ENCODE measurements around the gene EIF5AL1.
"Not testable (repeated sequence)": the region's sequence is repeated elsewhere in the genome, so short reads cannot be mapped to it uniquely, and the experiment has no call there.

The EIF5AL1 gene

DNA sequence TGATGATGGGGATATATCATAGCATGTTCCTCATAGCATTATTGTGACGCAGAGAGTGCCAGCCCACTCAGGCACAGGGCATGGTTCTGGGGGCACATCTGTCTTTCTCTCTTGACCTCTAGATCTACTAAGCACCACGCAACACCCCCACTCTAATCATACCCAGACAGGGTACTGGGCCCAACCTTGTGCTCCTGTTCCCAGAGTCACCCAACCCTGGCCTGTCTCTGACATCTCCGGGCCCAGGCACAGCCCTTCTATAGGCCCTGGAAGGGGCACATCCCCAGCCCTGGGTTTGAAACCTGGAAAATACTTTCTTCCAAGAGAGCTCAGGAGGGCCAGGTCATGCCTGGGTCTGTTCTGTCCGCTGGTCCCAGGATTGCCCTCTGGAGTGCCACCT lies 10.1 kb downstream of the EIF5AL1 start:
- H3K27ac Mint-ChIP-seq, H3K27me3 Mint-ChIP-seq, H3K9me3 Mint-ChIP-seq, H3K4me3 Mint-ChIP-seq, DNase-seq, H3K4me1 Mint-ChIP-seq: not testable (repeated sequence)
- ATAC-seq = peak; percentile 9

- not testable (repeated sequence) for H3K9me3 Mint-ChIP-seq, H3K4me1 Mint-ChIP-seq, DNase-seq, ATAC-seq, H3K27me3 Mint-ChIP-seq, H3K4me3 Mint-ChIP-seq
- H3K27ac Mint-ChIP-seq = peak overlapping the region in 1 of 2 donors; percentile 64
Observed at GRCh38 chr10:79523157-79523853, 11.0 kb downstream of the EIF5AL1 start.

DNA sequence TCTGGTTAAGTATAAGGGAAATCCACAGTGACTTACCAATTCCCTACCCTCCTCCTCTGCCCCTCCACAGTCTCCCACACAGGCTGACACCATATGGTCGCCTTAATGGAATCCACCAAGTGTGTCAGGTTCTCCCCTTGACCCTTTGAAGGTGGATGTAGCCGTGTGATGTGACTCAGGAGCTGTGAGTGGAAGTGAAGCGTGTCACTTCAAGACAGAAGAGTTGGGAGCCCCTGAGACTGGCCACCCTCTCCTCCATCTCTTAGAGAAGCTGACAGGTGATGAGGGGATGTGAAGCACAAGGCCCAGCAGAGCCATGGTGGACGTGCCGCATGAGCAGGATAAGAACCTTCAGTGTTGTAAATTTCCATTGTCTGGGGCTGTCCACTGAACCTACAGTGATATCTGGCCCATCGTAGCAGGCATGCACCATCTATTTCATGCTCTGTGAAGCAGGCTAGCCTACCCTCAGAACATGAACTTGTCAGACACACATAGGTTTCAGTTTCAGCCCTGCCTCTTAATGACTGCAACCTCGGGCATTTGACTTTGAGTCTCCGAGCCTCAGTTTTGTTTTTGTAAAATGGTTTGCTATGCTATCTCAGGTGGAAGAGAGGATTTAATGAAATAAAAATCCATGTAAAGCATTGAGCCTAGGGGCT lies 12.8 kb downstream of the EIF5AL1 start:
- not testable (repeated sequence) for H3K9me3 Mint-ChIP-seq, DNase-seq, H3K4me3 Mint-ChIP-seq, H3K4me1 Mint-ChIP-seq, H3K27me3 Mint-ChIP-seq, H3K27ac Mint-ChIP-seq, ATAC-seq

DNA sequence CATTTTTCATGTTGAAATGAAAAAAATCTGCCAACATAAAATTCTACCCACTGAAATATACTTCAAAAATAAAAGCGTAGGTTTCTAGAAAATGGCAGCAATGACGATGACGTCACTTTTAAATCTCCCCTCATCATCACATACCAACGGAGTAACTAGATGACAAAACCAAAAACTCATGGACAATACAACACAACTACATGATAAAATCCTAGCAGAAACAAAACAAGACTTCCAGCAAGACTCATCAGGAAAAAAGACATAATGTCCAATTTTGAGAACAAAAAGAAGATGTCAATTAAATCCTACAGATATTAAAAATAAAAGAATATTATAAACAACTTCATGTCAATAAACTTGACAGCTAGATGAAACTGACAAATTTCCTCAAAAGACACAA lies 15.9 kb downstream of the EIF5AL1 start:
- H3K27ac Mint-ChIP-seq, H3K9me3 Mint-ChIP-seq, DNase-seq, H3K4me1 Mint-ChIP-seq, H3K4me3 Mint-ChIP-seq, ATAC-seq, H3K27me3 Mint-ChIP-seq: not testable (repeated sequence)

DNA sequence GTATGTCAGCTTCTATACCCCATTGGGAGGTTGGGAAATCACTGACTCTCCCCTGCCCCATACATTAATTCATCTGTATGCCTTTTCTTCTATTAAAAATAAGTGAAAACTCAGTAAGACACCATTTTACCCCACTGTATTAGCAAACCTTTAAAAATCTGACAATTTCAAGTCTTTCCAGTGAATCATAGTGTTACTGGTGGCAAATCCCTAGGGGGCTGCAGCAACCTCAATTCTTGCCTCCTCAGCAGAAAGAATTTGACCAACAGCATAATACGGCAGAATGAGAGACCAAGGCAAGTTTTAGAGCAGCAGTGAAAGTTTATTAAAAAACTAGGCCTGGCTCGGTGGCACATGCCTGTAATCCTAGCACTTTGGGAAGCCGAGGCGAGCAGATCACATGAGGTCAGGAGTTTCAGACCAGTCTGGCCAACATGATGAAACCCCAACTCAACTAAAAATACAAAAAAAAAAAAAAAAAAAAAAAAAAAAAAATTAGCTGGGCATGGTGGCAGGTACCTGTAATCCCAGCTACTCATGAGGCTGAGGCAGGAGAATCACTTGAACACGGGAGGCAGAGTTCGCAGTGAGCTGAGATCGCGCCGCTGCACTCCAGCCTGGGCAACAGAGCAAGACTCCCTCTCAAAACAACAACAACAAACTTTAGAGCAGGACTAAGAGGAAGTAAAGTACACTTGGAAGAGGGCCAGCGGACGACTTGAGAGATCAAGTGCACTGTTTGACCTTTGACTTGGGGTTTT lies 21.0 kb downstream of the EIF5AL1 start:
- not testable (repeated sequence) for H3K27ac Mint-ChIP-seq, DNase-seq, H3K4me1 Mint-ChIP-seq, H3K27me3 Mint-ChIP-seq, ATAC-seq, H3K9me3 Mint-ChIP-seq, H3K4me3 Mint-ChIP-seq

DNA sequence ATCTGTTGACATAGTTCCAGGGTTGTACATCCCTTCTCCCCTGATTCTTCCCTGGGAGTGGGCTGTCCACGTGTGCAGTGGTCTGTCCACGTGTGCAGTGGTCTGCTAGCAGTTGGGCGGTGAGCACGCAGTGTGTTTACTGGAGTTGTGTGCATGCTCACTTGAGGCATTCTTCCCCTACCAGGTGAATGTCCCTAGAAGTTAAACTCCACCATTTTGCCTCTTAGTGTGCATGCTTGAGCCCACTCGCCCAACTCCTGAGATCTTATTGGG lies 21.5 kb downstream of the EIF5AL1 start:
- H3K27ac Mint-ChIP-seq, H3K27me3 Mint-ChIP-seq, H3K4me3 Mint-ChIP-seq, H3K9me3 Mint-ChIP-seq, H3K4me1 Mint-ChIP-seq, DNase-seq, ATAC-seq: not testable (repeated sequence)

GRCh38 chr10:79538311-79538710 lies 26.0 kb downstream of the EIF5AL1 start:
- not testable (repeated sequence) for H3K4me3 Mint-ChIP-seq, H3K9me3 Mint-ChIP-seq, H3K4me1 Mint-ChIP-seq, DNase-seq, H3K27ac Mint-ChIP-seq, H3K27me3 Mint-ChIP-seq, ATAC-seq

GRCh38 chr10:79540930-79541329 lies 28.6 kb downstream of the EIF5AL1 start:
- not testable (repeated sequence) for H3K4me3 Mint-ChIP-seq, H3K4me1 Mint-ChIP-seq, H3K9me3 Mint-ChIP-seq, H3K27me3 Mint-ChIP-seq, H3K27ac Mint-ChIP-seq, DNase-seq
- ATAC-seq = peak; percentile 83

DNA sequence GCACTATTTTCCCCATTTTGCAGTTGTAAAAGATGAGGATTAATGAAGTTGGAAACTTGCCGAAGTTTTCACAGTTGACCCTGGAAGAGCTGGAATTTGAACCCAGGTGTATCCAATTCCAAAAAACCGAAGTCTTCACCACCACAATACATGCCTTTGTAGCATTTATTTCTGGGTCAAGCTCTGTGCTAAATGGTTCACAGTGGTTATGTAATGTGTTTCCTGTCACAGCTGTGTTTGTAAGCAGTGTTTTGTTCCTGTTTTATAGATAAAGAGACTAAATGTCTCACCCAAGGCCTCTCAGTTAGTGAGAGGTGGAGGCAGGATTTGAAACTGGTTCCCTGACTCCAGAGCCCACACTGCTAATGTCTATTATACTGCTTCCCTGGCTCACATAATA lies 30.3 kb downstream of the EIF5AL1 start:
- H3K27me3 Mint-ChIP-seq = peaks cover 12% of the 10 kb centered on the region
- H3K4me3 Mint-ChIP-seq = no peak overlapping the region
- H3K4me1 Mint-ChIP-seq = peaks cover 8% of the 10 kb centered on the region
- DNase-seq = no peak
- no peak for ATAC-seq
- H3K9me3 Mint-ChIP-seq = peaks cover 0 to 5% of the 10 kb centered on the region in 2 donors
- H3K27ac Mint-ChIP-seq = no peak overlapping the region

- not testable (repeated sequence) for ATAC-seq, DNase-seq, H3K9me3 Mint-ChIP-seq, H3K27ac Mint-ChIP-seq, H3K4me3 Mint-ChIP-seq
- Mint-ChIP-seq H3K4me1 (peaks cover 17% of the 10 kb centered on the region), H3K27me3 (peaks cover 12% of the 10 kb centered on the region)
Observed at GRCh38 chr10:79544408-79544807, 32.1 kb downstream of the EIF5AL1 start.

DNA sequence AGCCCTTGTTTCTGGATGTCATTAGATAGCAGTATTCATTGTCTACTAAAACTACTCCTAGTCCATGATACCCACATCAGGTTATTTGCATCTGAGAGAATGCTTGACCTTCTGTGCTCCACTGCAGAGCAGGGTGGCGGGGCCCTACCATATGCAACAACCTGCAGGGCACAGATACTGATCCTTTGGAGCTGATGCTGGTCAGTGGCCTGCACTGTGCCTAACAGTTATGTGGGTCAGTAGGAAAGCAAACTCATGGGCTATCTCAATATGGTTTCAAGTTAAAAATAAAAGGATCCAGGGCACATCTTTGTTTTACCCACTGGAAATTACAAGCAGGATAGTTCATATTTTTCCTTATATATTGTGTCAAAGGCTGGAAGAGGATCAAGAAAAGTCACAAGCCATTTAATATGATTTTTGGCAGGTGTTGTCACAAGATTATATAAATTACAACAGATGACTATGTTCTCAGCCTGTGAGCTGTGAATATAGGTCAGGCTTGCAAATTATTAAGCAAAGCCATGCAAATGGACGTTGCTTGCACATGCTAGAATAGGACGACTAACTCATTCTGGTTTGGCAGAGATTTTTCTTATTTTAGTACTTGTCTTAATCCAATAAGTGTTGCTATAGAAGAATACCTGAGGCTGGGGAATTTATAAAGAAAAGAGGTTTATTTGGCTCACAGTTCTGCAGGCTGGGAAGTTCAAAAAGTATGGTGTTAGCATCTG lies 32.8 kb downstream of the EIF5AL1 start:
- not testable (repeated sequence) for H3K4me3 Mint-ChIP-seq, H3K9me3 Mint-ChIP-seq, H3K27ac Mint-ChIP-seq, DNase-seq, ATAC-seq
- Mint-ChIP-seq H3K4me1 (peaks cover 17% of the 10 kb centered on the region), H3K27me3 (peaks cover 12% of the 10 kb centered on the region)

- H3K4me3 Mint-ChIP-seq, H3K9me3 Mint-ChIP-seq, ATAC-seq, DNase-seq: not testable (repeated sequence)
- H3K4me1 Mint-ChIP-seq = peaks cover 12% of the 10 kb centered on the region
- H3K27me3 Mint-ChIP-seq = peaks cover 12% of the 10 kb centered on the region
- peak overlapping the region in 1 of 2 donors; percentile 9 for H3K27ac Mint-ChIP-seq
Observed at GRCh38 chr10:79547128-79547527, 34.8 kb downstream of the EIF5AL1 start.

DNA sequence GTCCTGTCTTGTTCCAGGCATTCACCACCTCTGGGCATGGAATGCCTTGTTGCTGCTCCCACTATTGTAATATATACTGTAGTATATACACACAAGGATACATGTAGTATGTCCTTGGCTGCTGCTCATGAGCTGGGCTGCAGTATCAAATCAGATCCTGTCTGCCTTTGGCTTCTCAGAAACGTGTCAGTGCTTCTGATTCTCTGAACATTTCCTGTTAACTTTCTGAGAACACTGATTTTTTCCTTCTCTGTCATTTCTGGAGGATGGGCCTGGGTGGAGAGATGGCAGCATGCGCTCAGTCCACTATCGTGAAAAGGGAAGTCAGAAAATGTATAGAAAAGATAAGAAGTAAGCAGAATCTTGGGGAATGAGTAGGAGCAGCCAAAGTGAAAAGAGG lies 35.6 kb downstream of the EIF5AL1 start:
- Mint-ChIP-seq H3K4me1 (peaks cover 11% of the 10 kb centered on the region), H3K4me3 (peak overlapping the region in 1 of 2 donors; percentile 38), H3K9me3 (peaks cover 0 to 5% of the 10 kb centered on the region in 2 donors), H3K27me3 (peaks cover 12% of the 10 kb centered on the region), H3K27ac (peak overlapping the region in 1 of 2 donors; percentile 1)
- ATAC-seq (peak; percentile 50), DNase-seq (no peak)

- H3K9me3 Mint-ChIP-seq = no peaks in the 10 kb centered on the region
- H3K27ac Mint-ChIP-seq = peak overlapping the region in 1 of 2 donors; percentile 48
- H3K4me3 Mint-ChIP-seq = no peak overlapping the region
- H3K27me3 Mint-ChIP-seq = peaks cover under 1% of the 10 kb centered on the region
- ATAC-seq (no peak), DNase-seq (no peak)
- H3K4me1 Mint-ChIP-seq = peaks cover 11% of the 10 kb centered on the region
Observed at GRCh38 chr10:79552143-79552542, 39.8 kb downstream of the EIF5AL1 start.

- Mint-ChIP-seq H3K27me3 (peaks cover 2% of the 10 kb centered on the region), H3K27ac (no peak overlapping the region), H3K4me3 (no peak overlapping the region), H3K9me3 (no peaks in the 10 kb centered on the region), H3K4me1 (no peaks in the 10 kb centered on the region)
- DNase-seq = no peak
- ATAC-seq = no peak
Observed at GRCh38 chr10:79555354-79556309, 43.3 kb downstream of the EIF5AL1 start.

All from stimulated activated naive CD8-positive, alpha-beta T cell treated with anti-CD3 and anti-CD28 coated beads, Interleukin-15, amount 100 ng/mL, for 72 hours (primary cell).